GM12801 (cell line): ENCODE results near the gene ATP13A3.

Experiments
- TF ChIP-seq, protein P1 (sequence below): IDR thresholded peaks from one replicate; pipeline ENCODE4 v1.5.1; 2011; ENCODE audit warnings: control low read depth; ENCODE audit not compliant: insufficient read length; ENCODE audit errors: extremely low read depth

Gene ATP13A3

DNA sequence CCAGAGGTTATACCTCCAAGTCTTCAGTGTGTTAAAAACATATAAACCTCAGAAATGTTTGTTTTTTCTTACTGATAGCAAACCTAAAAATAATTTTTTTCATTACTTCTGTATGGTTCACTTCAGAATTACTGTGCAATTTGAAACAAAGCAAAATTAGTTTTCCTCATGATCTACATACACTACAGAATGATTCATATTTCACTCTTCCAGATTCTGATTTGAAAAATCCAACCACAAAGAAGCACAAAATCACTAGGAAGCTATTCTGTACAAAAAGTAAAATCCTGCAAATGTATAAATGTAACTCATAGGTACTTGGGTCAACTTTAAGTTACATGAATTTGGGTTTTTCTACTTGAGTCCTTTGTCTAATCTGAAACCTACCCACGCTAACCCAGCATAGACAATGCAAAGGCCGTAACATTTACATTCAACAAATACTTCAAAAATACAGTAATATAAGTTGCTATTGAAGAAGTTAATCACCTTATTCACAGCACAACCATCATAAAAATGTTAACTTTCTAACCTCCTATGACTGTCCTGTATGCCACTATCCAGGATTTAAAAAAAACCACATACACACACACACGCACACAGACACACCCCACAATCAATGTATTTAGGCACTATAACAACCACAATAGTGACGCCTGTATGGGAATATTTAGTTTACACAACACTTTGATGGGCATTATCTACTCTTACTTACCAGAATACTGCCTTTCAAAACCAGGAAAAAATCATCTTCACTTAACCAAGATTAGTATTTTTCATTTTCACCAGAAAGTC lies 11.5 kb downstream of the ATP13A3 start:
- TF ChIP-seq, protein P1, sequence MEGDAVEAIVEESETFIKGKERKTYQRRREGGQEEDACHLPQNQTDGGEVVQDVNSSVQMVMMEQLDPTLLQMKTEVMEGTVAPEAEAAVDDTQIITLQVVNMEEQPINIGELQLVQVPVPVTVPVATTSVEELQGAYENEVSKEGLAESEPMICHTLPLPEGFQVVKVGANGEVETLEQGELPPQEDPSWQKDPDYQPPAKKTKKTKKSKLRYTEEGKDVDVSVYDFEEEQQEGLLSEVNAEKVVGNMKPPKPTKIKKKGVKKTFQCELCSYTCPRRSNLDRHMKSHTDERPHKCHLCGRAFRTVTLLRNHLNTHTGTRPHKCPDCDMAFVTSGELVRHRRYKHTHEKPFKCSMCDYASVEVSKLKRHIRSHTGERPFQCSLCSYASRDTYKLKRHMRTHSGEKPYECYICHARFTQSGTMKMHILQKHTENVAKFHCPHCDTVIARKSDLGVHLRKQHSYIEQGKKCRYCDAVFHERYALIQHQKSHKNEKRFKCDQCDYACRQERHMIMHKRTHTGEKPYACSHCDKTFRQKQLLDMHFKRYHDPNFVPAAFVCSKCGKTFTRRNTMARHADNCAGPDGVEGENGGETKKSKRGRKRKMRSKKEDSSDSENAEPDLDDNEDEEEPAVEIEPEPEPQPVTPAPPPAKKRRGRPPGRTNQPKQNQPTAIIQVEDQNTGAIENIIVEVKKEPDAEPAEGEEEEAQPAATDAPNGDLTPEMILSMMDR: no peak

DNA sequence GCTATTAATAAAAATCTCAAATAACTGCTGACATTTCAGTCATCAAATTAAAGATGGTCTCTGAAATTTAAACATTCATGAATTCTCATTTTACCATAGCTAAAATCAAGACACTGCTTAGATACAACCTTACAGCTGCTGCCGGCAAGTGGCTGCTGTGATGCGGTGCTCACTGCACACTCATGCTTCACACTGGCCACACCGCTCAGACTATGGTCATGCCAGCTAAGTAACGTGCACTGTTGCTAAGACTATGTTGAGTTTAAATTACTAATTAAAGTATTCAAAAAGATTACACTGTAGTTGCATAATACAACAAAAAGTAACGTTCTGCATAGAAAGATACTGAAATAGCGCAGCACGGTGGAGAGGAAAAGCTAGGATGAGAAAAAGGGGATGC lies 12.1 kb downstream of the ATP13A3 start:
- TF ChIP-seq, protein P1: no peak

DNA sequence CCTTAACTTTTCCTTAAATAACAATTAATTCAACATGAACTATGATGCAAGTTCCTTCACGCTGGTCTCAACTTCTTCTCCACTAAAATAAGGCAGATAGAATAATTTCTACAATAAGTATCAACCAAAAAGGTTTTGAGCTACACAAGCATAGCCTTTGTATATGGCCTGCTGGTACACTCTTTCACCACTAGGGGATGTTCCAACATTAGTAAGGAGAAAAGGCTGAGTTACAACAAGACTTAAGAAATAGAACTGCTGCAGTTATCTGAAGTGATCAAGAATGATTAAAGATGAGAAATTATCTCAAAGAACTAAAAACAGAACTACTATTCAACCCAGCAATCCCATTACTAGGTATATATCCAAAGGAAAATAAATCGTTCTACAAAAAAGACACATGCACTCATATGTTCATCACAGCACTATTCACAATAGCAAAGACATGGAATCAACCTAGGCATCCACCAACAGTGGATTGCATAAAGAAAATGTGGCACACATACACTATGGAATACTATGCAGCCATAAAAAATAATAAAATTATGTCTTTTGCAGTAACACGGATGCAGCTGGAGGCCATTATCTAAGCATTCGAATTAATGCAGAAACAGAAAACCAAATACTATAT lies 14.4 kb downstream of the ATP13A3 start:
- TF ChIP-seq, protein P1: peak; percentile 98

DNA sequence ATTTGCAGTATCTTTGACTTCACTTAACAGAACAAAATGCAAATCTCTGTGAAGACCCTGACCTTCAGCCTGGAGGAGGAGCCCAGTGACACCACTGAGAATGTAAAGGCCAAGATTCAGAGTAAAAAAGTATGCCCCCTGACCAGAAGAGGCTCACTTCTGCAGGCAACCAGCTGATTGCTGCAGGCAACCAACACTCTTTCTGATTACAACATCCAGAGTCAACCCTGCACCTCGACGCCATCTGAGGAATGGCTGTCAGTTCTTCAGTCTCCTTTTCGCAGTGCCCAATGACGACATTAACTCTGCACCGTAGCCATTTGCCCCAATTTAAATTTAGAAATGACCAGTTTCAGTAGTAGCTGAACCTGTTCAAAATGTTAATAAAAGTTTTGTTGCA lies 14.9 kb downstream of the ATP13A3 start:
- TF ChIP-seq, protein P1: no peak

DNA sequence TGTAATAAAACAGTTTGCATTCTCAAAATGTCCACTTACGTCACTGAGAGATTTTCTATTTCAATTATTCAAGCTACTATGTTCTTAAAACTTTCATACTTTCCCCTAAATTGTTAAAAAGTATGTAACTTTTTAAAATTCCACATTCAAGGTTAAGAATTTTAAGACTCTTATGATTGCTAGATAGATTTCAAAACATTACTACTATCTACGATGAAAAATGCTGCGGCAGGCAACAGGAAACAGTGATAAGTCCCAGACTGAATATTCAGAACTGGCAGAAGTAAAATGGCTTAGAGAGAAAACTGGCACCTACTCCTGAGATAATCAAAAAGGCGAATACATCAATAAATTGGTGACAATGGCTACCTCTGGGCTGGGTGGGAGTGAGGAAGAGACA lies 16.2 kb downstream of the ATP13A3 start:
- TF ChIP-seq, protein P1: no peak

DNA sequence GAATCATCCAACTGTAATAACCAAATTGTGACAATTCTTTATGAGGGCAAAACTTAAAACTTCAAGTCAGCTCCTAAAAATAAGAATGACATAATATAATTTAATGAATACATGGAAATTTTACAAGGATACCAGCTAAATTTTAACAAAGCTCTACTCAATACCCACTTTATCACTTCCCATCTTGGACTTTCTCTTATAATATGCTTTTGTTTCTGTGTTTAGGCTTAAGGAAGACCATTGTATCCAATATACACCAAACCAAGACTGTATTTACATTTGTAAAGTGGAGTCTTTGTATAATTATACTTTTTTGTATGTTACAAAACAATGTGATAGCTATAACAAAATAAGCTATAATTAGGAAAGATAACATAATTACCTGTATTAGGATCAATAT lies 16.8 kb downstream of the ATP13A3 start:
- TF ChIP-seq, protein P1: no peak

DNA sequence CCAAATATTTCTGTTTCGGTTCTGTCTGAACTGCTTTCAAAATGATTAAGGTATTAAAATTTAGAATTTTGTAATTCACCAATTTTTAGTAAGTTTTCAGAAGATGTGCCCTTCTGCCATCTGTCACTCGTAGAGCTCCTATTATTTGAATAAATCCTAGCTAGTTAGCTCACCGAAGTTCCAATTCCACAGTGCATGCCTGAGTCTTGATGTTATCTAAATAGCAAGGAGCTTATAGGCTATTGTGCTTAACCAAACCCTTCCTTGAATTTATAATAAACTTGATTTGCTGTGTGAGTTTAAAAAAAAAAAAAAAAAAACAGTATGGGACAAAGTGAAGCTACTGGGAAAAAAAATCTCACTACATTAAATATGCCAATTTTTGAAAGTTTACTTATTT lies 18.7 kb downstream of the ATP13A3 start:
- TF ChIP-seq, protein P1: no peak
